Hepatocyte (in vitro differentiated cells): Measurements from ENCODE around the gene MOV10L1. TPM values are rescaled to one million over a fixed set of nuclear protein-coding genes. Genes with fewer than 3 reads are reported as not detected.

Experiments used
- DNase-seq: peaks from one replicate; pipeline ENCODE4 v3.0.0-alpha.2; 2016; ENCODE audit warnings: low spot score
- H2AFZ ChIP-seq: fragments of 200-600 bp; sonication (generic); 2 replicates; pipeline ENCODE4 v1.6.0; 2016; ENCODE audit warnings: antibody characterized with exemption, mild to moderate bottlenecking
- H3K27ac ChIP-seq: fragments of 200-600 bp; sonication (generic); 2 replicates; pipeline ENCODE4 v1.5.1; 2016; ENCODE audit warnings: mild to moderate bottlenecking
- H3K27me3 ChIP-seq: fragments of 200-600 bp; sonication (generic); 2 replicates; pipeline ENCODE4 v1.6.1; 2016
- H3K36me3 ChIP-seq: fragments of 200-600 bp; sonication (generic); replicated peaks from 2 replicates; pipeline ENCODE4 v1.5.1; 2016; ENCODE audit warnings: low read depth; ENCODE audit not compliant: insufficient read depth
- H3K4me1 ChIP-seq: fragments of 200-600 bp; sonication (generic); 2 replicates; pipeline ENCODE4 v1.5.1; 2016; ENCODE audit warnings: mild to moderate bottlenecking, moderate library complexity; ENCODE audit not compliant: insufficient read depth
- H3K4me2 ChIP-seq: fragments of 200-600 bp; sonication (generic); 2 replicates; pipeline ENCODE4 v1.6.0; 2016
- H3K4me3 ChIP-seq: fragments of 200-600 bp; sonication (generic); 2 replicates; pipeline ENCODE4 v1.5.1; 2016; ENCODE audit warnings: mild to moderate bottlenecking
- H3K79me2 ChIP-seq: fragments of 200-600 bp; sonication (generic); 2 replicates; pipeline ENCODE4 v1.6.0; 2017; ENCODE audit warnings: mild to moderate bottlenecking
- H3K9me2 ChIP-seq: fragments of 200-600 bp; sonication (generic); replicated peaks from 2 replicates; pipeline ENCODE4 v1.6.0; 2017; ENCODE audit warnings: mild to moderate bottlenecking; ENCODE audit not compliant: insufficient read depth
- H3K9me3 ChIP-seq: fragments of 200-600 bp; sonication (generic); 2 replicates; pipeline ENCODE4 v1.5.1; 2016; ENCODE audit warnings: low read depth, mild to moderate bottlenecking
- H4K20me1 ChIP-seq: fragments of 200-600 bp; sonication (generic); 2 replicates; pipeline ENCODE4 v1.6.0; 2016; ENCODE audit warnings: mild to moderate bottlenecking; ENCODE audit not compliant: insufficient read depth, poor library complexity, severe bottlenecking
- EZH2 ChIP-seq: fragments of 200-600 bp; sonication (generic); IDR thresholded peaks from 2 replicates; pipeline ENCODE4 v1.6.1; 2016; ENCODE audit warnings: antibody characterized with exemption, mild to moderate bottlenecking, borderline replicate concordance
- EZH2phosphoT487 ChIP-seq: fragments of 200-600 bp; sonication (generic); IDR thresholded peaks from one replicate; pipeline ENCODE4 v1.6.1; 2018; ENCODE audit warnings: antibody characterized with exemption, mild to moderate bottlenecking, low read depth, moderate library complexity; ENCODE audit not compliant: unreplicated experiment, severe bottlenecking
- WGBS: methylation state at CpG from one replicate; pipeline ENCODE4 v1.1.6; 2016; ENCODE audit warnings: low lambda C conversion rate; ENCODE audit errors: missing lambda C conversion rate; 5-methylcytosine and 5-hydroxymethylcytosine counted together
- polyA plus RNA-seq: library from polyadenylated mRNA; unstranded; fragments of >200 nt; fragmentation: Nextera tagmentation; extraction: Ambion mirVana; gene quantifications from 2 replicates; pipeline ENCODE4 v1.2.1, GENCODE V29; 2016
- total RNA-seq: library from RNA; depleted of rRNA; stranded (reverse); fragments of >200 nt; gene quantifications from 2 replicates; pipeline ENCODE4 v1.2.3, GENCODE V29; 2014
- TF ChIP-seq, protein P1 (sequence below): fragments of 200-600 bp; sonication (generic); IDR thresholded peaks from 2 replicates; pipeline ENCODE4 v1.5.1; 2016; ENCODE audit warnings: antibody characterized with exemption, mild to moderate bottlenecking; ENCODE audit not compliant: poor library complexity

MOV10L1 gene
- total and polyA plus RNA-seq, 2 experiments from 2014 or later, result 0.36 to 3.6 TPM

DNA sequence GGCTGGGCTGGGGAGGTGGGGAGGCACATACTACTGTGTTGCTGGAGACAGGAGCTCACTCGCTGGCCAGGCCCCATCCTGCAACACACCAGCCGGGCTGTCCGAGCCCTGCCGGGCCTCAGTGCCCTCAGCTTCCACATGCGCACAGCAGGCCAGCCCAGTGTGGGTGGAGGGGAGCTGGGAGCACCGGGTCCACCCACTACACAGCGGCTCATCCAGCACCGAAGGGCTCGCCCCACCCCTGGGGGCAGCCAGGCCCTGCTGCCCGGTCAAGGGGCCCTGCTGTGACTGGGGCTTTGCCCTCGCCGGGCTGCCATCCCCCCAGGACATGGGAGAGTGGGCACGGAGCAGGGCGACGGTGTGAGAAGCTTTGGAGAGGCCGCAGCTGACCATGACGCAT, 41.0 kb upstream of the MOV10L1 start:
- no peaks in the 10 kb centered on the region for H4K20me1 ChIP-seq
- no peak overlapping the region for H3K27ac ChIP-seq
- TF ChIP-seq EZH2phosphoT487, result no peak
- TF ChIP-seq EZH2, result no peak
- TF ChIP-seq, protein P1, sequence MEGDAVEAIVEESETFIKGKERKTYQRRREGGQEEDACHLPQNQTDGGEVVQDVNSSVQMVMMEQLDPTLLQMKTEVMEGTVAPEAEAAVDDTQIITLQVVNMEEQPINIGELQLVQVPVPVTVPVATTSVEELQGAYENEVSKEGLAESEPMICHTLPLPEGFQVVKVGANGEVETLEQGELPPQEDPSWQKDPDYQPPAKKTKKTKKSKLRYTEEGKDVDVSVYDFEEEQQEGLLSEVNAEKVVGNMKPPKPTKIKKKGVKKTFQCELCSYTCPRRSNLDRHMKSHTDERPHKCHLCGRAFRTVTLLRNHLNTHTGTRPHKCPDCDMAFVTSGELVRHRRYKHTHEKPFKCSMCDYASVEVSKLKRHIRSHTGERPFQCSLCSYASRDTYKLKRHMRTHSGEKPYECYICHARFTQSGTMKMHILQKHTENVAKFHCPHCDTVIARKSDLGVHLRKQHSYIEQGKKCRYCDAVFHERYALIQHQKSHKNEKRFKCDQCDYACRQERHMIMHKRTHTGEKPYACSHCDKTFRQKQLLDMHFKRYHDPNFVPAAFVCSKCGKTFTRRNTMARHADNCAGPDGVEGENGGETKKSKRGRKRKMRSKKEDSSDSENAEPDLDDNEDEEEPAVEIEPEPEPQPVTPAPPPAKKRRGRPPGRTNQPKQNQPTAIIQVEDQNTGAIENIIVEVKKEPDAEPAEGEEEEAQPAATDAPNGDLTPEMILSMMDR, result no peak
- no peaks in the 10 kb centered on the region for H3K27me3 ChIP-seq
- no peak overlapping the region for H3K4me3 ChIP-seq
- H3K9me2 ChIP-seq, result no peaks in the 10 kb centered on the region
- no peak overlapping the region for H2AFZ ChIP-seq
- H3K4me1 ChIP-seq, result no peaks in the 10 kb centered on the region
- 89% methylated on average over 17 of the region's 17 CpGs for whole genome bisulfite sequencing
- no peak overlapping the region for H3K4me2 ChIP-seq
- H3K9me3 ChIP-seq, result no peaks in the 10 kb centered on the region
- no peaks in the 10 kb centered on the region for H3K79me2 ChIP-seq
- no peaks in the 10 kb centered on the region for H3K36me3 ChIP-seq
- no peak for DNase-seq

DNA sequence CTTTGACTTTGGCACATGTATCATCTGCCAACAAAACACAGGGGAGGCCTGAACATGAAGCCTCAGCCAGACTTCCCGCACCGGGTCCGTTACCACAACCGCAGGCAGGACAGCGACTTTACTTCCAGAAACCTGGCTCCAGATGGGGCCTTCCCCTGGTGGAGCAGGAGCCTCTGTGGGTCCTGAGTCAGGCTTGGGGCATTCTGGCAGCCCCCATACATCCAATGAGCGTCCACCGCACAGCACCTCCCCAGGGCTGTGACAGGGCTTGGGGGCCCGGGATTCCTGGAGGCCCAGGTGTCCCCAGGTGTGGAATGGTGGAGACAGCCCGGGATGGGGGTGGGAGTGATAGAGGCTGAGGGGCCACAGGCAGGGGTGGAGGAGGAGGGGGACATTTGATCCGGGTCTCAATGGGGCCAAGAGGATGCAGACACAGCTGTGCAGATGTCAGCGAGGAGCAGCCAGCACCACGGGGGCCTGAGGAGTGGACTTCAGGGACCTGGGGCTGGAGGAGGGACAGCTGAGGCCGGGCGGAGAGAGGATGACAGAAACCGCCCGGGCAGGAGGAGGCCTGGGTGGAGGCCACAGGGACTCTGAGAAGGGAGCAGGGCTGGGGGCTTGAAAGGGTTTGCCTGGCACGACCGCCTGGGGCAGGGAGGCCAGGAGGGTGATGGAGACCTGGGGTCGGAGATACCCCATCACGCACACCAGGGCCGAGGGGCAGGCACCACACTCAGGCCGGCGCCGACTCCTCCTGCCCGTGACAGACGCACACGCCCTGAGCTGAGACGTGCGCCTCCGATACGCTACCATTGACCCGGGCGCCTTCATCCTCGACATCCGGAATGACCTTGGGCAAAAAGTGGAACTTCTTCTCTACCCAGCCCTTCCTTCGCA, 40.3 kb upstream of the MOV10L1 start:
- no peaks in the 10 kb centered on the region for H3K27me3 ChIP-seq
- no peak overlapping the region for H3K4me3 ChIP-seq
- no peaks in the 10 kb centered on the region for H3K79me2 ChIP-seq
- H3K4me1 ChIP-seq, result no peaks in the 10 kb centered on the region
- no peaks in the 10 kb centered on the region for H3K9me2 ChIP-seq
- H2AFZ ChIP-seq, result no peak overlapping the region
- H3K4me2 ChIP-seq, result no peak overlapping the region
- no peaks in the 10 kb centered on the region for H4K20me1 ChIP-seq
- no peak overlapping the region for H3K27ac ChIP-seq
- no peak for DNase-seq
- 95% methylated on average over 32 of the region's 36 CpGs for WGBS
- no peaks in the 10 kb centered on the region for H3K9me3 ChIP-seq
- TF ChIP-seq EZH2phosphoT487 (no peak), EZH2 (no peak)
- TF ChIP-seq, protein P1, result no peak
- H3K36me3 ChIP-seq, result no peaks in the 10 kb centered on the region

DNA sequence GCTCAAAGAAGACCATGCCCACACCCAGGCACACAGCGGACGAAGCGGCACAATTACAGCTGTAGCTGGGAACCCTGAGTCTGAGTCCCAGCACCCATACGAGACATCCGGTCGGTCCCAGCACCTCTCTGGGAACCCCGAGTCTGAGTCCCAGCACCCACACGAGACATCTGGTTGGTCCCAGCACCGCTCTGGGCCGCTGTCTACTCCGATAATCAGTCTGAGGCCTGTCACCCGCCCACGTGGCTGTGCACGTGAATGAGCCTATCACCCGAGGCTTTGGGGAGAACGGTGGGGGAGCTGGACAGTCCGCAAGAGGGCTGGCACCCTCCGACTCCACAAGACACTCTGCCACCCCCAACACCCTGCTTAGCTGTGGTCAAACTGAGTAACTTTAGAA, 37.9 kb upstream of the MOV10L1 start:
- Histone ChIP-seq H4K20me1 (no peaks in the 10 kb centered on the region), H3K9me3 (no peaks in the 10 kb centered on the region), H3K27me3 (no peaks in the 10 kb centered on the region), H3K79me2 (no peaks in the 10 kb centered on the region), H3K4me3 (no peak overlapping the region), H3K4me2 (no peak overlapping the region), H2AFZ (no peak overlapping the region), H3K36me3 (no peaks in the 10 kb centered on the region), H3K9me2 (no peaks in the 10 kb centered on the region), H3K4me1 (no peaks in the 10 kb centered on the region), H3K27ac (no peak overlapping the region)
- DNase-seq, result no peak
- 93% methylated on average over 18 of the region's 18 CpGs for WGBS
- TF ChIP-seq, protein P1, result no peak
- no peak for TF ChIP-seq EZH2
- TF ChIP-seq EZH2phosphoT487, result no peak
